ENCODE data around the gene MAML2.

The MAML2 gene

GRCh38 chr11:96008161-96008720 lies 334.8 kb downstream of the MAML2 start:
- DNase-seq (ENCODE audit: low spot score) = no peak

DNA sequence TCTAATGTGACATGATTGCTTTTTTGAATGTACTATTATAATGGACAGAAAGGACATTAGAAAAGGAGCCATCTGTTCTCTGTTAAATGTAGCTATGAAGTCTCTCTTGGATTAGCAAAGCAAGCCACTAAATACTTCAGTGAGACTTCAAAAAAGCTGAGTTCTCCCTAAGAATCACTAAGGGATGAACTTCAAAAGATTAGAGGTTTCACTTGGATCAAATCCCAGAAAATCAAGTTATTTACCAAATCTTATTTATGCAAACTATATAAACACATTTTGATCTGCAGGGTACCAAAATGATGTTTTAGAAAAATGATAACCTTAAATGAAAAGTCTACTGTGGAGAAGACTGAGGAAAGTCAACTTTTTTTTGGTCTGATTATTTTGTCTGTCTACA lies 337.0 kb downstream of the MAML2 start:
- DNase-seq (ENCODE audit: low spot score) = no peak

DNA sequence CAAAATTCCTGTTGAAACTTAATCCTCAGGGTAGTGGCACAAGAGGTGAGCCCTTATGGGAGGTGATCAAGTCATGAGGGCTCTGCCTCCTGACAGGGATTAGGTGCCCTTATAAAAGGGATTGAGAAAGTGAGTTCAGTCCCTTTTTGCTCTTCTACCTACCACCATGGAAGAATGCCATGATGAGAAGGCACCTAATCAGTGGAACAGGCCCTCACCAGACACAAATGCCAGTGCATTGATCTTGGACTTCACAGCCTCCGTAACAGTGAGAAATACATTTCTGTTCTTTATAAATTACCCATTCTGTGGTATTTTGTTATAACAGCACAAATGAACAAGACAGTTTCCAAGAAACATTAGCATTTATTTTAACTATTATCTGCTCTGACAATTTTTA lies 338.1 kb downstream of the MAML2 start:
- no peak for DNase-seq (ENCODE audit: low spot score)

GRCh38 chr11:96002754-96003290 lies 340.2 kb downstream of the MAML2 start:
- no peak for DNase-seq (ENCODE audit: low spot score)

DNA sequence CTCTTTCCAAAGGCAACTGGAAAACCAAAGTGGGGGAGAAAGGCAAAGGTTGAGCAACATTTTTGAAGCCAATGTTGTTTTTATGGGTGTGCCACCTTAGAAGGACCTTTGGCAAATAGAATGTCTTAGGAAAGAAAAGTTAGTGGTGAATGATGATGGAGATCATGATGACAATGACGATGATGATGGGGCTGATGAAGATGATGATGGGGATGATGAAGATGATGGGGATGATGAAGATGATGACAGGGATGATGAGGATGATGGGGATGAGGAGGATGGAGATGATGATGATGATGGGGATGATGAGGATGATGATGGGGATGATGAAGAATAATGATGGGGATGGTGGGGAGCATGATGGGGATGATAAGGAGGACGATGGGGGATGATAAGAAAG lies 340.7 kb downstream of the MAML2 start:
- DNase-seq (ENCODE audit: low spot score) = no peak

DNA sequence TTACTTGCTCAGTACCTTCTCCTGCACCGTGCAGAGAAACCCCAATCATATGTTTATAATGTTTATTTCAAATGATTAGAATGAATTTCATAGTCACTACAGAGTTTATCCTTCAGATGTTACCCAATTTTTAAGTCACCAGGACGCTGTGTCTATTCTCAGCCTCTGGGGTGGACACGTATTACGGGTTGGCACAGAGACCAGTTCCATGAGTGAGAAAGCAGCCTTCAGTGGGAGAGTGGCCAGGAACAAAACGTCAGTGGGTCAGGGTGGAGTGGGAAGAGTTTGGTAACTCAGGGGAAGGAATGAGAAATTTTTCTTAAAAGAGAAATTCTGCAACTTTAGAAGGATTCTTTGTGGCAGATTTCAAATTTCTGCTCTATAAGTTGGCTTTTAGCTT lies 342.0 kb downstream of the MAML2 start:
- DNase-seq (ENCODE audit: low spot score) = no peak

DNA sequence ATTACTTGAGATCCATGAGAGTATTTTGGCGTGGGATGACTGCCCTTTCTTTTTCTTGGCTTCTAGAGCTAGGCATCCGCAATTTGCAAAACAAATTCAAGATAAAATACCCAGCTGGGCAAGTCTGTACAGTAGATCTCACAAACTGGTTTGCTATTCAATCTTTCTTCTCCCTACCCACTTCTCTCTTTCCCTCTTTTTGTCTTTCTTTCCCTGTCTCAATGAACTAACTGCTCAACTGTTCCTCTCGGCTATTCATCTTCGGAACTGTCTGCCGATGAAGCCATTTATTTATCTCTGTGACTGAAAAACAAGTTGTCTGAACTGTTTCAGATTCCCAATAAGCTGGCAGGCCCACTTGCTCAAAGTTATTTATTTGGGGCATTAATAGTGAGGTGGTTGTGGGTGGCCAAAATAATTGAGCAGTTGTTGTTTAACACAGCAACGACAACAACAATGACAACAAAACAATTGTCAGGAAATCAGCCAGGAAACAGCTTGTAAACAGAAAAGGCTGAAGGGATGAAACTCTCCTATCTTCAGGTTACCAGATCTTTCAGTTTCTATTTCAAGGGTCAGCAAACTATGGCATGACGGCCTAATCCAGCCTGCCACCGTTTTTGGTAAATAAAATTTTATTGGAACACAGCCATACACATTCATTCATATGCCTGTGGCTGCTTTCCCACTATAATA lies 343.1 kb downstream of the MAML2 start:
- no peak for DNase-seq (ENCODE audit: low spot score)

DNA sequence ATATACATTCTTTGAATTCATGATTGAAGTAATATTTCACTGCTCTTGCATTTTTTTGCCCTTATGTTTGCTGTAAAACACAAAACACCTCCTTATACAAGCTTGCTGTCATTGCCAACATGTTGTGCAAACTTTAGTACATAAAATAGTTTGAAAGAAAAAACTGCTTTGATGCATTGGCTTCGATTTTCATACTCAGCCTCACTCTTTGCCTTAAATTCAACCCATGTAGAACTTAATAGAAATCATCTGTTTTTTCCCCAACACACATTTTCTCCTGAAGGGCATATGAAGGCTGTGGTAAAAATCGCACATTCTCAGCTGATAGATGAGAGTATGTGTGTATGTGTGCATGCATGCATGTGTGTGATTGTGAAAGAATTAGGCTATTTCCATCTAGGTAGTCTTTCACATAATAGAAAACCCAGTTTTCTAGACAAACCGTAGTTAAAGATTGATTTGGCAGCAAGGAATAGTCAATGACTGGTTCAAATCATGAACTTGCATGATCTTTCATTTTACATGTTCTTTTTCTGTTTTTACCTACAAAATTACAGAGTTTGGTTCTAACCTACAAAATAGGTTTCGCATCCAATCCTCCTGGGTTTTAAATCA lies 346.3 kb downstream of the MAML2 start:
- DNase-seq (ENCODE audit: low spot score) = no peak

GRCh38 chr11:95994329-95994728 lies 348.7 kb downstream of the MAML2 start:
- DNase-seq (ENCODE audit: low spot score) = no peak

DNA sequence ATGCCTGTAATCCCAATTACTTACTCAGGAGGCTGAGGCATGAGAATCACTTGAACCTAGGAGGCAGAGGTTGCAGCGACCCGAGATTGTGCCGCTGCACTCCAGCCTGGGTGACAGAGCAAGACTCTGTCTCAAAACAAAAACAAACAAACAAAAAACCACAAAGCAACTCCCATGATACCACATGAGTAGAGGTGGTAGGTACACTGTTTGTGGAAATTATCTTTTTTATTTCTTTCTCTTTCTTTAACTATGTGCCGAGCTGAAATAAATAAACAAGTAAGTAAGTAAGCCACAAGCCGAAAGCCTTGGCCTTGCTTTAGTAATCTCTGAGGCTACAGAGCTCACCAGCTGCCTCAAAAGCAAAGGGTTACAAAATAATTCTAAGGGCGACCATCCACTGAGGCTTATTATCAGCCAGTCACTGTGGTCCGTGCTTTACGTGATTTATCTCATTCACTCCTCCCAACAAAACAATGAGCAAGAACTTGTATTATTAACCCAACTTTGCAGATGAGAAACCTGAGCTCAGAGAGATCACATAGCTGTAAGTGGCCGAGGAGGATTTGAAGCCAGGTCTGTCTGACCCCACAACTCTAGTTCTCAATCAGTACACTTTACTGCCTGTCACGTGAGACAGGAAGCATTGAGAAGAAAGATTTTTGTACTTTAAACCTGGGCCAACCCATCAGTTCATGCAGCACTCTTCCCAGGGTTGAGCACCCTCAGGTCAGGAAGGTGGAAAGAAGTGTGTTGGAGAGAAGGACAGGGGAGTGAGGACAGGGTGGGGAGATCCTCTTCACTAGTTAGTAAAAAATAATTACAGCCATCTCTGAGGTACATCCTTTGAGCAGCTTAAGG lies 349.3 kb downstream of the MAML2 start:
- no peak for DNase-seq (ENCODE audit: low spot score)

DNA sequence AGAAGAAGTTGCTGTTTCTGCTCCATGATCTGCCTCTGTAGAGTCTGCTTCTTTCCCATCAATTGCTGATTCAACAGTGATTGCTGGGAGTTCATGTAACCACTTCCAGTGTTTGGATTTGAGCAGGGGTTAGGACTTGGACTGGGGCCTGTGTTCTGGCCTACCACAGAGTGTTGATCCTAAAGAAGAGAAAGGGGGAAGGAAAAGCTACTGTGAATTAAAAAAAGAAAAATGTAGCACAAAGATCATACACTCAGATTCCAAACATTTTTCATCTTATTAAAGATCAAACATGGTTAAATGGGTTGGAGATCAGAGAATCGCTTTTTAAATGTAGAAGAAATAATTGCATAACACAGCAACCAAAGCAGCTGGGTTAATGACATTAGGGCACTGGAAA lies 351.4 kb downstream of the MAML2 start:
- DNase-seq (ENCODE audit: low spot score) = no peak

DNA sequence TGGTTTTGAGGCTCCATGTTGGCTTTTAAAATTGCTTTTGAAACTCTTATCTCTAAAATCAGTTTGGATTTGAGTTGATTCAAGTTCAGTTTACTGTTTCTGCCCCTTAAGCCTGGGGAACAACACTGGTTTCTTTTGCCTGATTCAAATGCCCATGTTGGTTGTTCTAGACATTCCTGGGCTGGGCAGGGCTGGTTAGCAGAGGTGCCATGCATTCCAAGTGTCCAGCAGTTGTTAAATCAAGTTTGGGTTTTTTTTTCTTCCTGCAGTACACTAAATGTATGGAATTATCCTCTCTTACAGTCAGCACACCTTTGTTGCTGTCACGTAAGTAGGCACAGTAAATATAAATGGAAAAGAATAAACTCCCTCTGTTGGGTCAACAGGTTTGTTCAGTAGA lies 351.9 kb downstream of the MAML2 start:
- DNase-seq (ENCODE audit: low spot score) = no peak

- DNase-seq (ENCODE audit: low spot score) = no peak
Observed at GRCh38 chr11:95989780-95990179, 353.2 kb downstream of the MAML2 start.

DNA sequence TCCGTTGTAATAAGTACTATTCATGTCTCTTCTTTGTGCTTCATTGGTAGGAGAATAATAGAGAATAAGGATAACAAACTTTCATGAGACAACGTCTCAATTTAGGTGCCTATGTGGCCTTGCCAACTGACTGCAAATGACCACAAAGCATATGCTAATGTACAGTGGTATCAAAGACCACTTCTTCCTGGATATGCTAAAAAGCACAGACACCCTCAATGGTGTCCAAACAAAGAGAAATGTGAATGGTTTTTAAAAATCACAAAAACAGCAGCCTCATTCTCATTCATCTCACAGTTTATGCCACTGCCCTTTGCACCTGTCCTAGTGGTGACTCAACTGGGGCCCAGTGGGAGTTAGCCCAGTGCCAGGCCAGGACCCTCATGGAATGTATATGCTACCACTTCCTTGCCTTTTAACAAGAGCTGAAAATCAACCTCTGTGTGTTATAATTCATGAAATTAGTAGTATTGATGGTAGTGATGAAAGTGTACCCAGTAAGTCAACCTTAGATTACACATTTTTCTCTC lies 353.9 kb downstream of the MAML2 start:
- DNase-seq (ENCODE audit: low spot score) = no peak

DNA sequence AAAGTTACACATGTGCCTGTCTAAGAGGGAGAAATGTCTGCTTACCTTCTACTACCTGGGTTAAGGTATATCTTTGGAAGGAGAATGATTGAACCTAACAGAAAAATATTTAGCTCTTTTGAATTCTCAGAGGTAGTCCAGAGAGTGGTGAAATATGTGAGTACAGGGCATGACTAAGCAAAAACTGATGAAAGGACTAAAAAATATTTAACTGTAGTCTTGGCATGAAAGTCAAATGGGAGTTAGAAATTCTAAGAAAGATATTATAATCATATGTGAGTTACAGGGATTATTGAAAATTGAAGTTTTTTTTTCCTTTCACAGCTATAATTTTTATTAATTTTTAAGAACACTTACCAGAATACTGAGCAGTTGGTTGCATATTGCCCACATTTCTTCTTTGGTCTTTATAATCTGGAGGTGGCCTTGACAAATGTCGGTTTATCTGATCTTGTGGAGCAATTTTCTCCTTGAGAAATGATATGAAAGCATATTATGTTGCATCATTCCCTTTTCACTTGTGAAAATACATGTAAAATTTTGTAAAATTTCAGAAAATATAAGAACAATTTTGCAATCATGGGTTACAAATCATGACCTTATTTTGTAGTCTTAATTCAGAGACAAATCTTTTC lies 357.7 kb downstream of the MAML2 start:
- DNase-seq (ENCODE audit: low spot score) = no peak

GRCh38 chr11:95984072-95984471 lies 358.9 kb downstream of the MAML2 start:
- no peak for DNase-seq (ENCODE audit: low spot score)

GRCh38 chr11:95977534-95978174 lies 365.3 kb downstream of the MAML2 start:
- no peak for DNase-seq (ENCODE audit: low spot score)

DNA sequence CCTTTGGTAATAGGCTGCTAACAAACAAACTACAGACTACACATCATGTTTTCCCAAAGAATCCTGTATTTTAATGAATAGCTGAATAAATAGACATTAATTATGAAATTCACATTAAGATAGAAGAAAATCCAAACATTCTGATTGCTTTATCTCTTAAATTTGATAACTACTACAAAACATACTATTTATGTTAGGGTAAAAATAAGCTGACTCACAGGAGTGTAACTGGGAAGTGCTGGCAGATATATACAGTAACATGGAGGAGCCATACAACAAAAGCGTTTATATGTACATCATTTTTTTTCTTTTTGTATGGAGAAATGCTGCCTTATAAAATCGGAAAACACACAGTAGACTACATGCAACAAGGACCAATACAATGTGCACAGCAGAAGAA lies 366.4 kb downstream of the MAML2 start:
- no peak for DNase-seq (ENCODE audit: low spot score)

DNA sequence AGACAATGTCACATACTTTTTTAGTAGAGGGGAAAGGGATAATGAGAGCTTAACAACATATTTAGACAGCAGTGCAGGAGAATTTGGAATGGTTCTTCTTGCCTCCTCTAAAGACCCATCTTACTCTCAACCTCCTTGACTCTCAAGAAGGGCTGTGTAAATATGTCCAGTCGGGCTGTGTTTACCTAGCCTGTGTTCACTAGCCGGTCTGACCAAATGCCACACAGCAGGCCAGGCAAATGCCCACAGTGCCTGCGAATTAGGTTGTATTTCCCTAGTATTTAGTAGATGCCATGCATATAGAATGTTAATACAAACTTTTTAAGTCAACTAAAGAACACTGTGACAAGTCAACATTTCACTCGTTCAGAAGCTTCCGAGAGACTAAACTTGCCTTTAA lies 367.7 kb downstream of the MAML2 start:
- DNase-seq (ENCODE audit: low spot score) = no peak

DNA sequence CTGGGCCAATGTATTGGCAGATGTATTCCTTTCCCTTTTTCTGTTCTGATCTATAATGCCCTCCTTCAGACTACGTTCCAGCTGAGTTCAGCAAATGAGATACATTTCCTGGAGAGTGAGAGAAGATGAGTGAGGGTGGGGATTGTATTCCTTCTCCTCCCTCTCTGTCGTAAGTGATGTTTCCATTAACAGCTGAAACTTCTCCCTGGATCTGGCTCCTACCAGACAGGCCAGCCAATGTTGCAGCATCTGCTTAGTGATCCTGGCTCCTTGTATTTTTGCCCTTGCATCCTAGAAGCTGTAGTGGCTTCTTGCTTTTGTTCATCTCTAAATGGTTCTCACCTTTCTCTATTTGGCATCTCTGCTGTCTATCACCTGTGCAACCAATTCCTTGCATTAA lies 370.9 kb downstream of the MAML2 start:
- no peak for DNase-seq (ENCODE audit: low spot score)

GRCh38 chr11:95968585-95968984 lies 374.4 kb downstream of the MAML2 start:
- peak; percentile 26 for DNase-seq (ENCODE audit: low spot score)

Measured in RKO (cell line).